SJCRH30 (cell line): Measurements from ENCODE around the gene HPCAL4. TPM values are rescaled to one million over a fixed set of nuclear protein-coding genes. Genes with fewer than 3 reads are reported as not detected.

Experiments used
- DNase-seq, 2 experiments: peaks; one replicate each; pipeline ENCODE4 v3.0.0-alpha.2; 2015 to 2020
- H3K27ac ChIP-seq: fragments of 250-450 bp; sonication (Bioruptor Pico); 2 replicates; pipeline ENCODE4 v1.5.1; 2020; ENCODE audit warnings: mild to moderate bottlenecking, moderate library complexity
- H3K27me3 ChIP-seq: fragments of 250-450 bp; sonication (Bioruptor Pico); 2 replicates; pipeline ENCODE4 v1.5.1; 2020; ENCODE audit warnings: mild to moderate bottlenecking, moderate library complexity
- H3K36me3 ChIP-seq: fragments of 250-450 bp; sonication (Bioruptor Pico); 2 replicates; pipeline ENCODE4 v1.5.1; 2020; ENCODE audit warnings: mild to moderate bottlenecking, moderate library complexity
- H3K4me1 ChIP-seq: fragments of 250-450 bp; sonication (Bioruptor Pico); 2 replicates; pipeline ENCODE4 v1.5.1; 2020; ENCODE audit warnings: mild to moderate bottlenecking, moderate library complexity
- H3K4me3 ChIP-seq: fragments of 250-450 bp; sonication (Bioruptor Pico); 2 replicates; pipeline ENCODE4 v1.5.1; 2020; ENCODE audit warnings: mild to moderate bottlenecking, moderate library complexity
- H3K9me3 ChIP-seq: fragments of 250-450 bp; sonication (Bioruptor Pico); replicated peaks from 2 replicates; pipeline ENCODE4 v1.5.1; 2020; ENCODE audit warnings: mild to moderate bottlenecking, moderate library complexity
- total RNA-seq: library from RNA; depleted of rRNA; stranded (reverse); fragments of >200 nt; shearing (Covaris generic); gene quantifications from 2 replicates; pipeline ENCODE4 v1.2.3, GENCODE V29; 2014

The HPCAL4 gene
- total RNA-seq, 1 experiment from 2014 or later, result 0.42 TPM

- DNase-seq, result no peak
- Histone ChIP-seq H3K27ac (peak overlapping the region; percentile 64; the same call in 1 of the 2 replicates), H3K36me3 (no peaks in the 10 kb centered on the region), H3K27me3 (no peaks in the 10 kb centered on the region), H3K4me1 (peaks cover 57% of the 10 kb centered on the region), H3K9me3 (no peaks in the 10 kb centered on the region), H3K4me3 (no peak overlapping the region)
These were observed 47.5 kb downstream of the HPCAL4 start for GRCh38 chr1:39643705-39644104.

- Histone ChIP-seq H3K36me3 (no peaks in the 10 kb centered on the region), H3K9me3 (no peaks in the 10 kb centered on the region), H3K27me3 (no peaks in the 10 kb centered on the region), H3K27ac (peak overlapping the region; percentile 64), H3K4me3 (no peak overlapping the region), H3K4me1 (peaks cover 53% of the 10 kb centered on the region)
- peak; percentile 51 for DNase-seq
These were observed 48.4 kb downstream of the HPCAL4 start for GRCh38 chr1:39642796-39643195.

GRCh38 chr1:39640861-39641260, 50.4 kb downstream of the HPCAL4 start:
- H3K27ac ChIP-seq, result no peak overlapping the region

GRCh38 chr1:39639305-39640130, 51.7 kb downstream of the HPCAL4 start, which contains the start of gene HEYL:
HEYL (minus strand) TSS chr1:39639643; CDS start chr1:39639625, 18 bp downstream.
- Histone ChIP-seq H3K4me3 (peak within 1 kb of the TSS; percentile 90), H3K27ac (peak within 1 kb of the TSS; percentile 89), H3K36me3 (peaks cover 2% of the 10 kb centered on the region; the same call in 1 of the 2 replicates), H3K4me1 (peaks cover 59% of the 10 kb centered on the region), H3K9me3 (no peaks in the 10 kb centered on the region), H3K27me3 (no peaks in the 10 kb centered on the region)
- DNase-seq, result peak; percentile 93 to 95

More at GRCh38 chr1:39640861-39641260, 50.4 kb downstream of the HPCAL4 start:
- Histone ChIP-seq H3K4me3 (no peak overlapping the region), H3K27me3 (no peaks in the 10 kb centered on the region), H3K4me1 (peaks cover 55% of the 10 kb centered on the region), H3K36me3 (0 out of 2 replicates have a peak, but pooled peaks cover 2% of the 10 kb centered on the region), H3K9me3 (no peaks in the 10 kb centered on the region)
- DNase-seq, result no peak

- Histone ChIP-seq H3K36me3 (peaks cover 2% of the 10 kb centered on the region; the same call in 1 of the 2 replicates), H3K27ac (peak overlapping the region; percentile 89), H3K27me3 (no peaks in the 10 kb centered on the region), H3K4me1 (peaks cover 64% of the 10 kb centered on the region), H3K9me3 (no peaks in the 10 kb centered on the region), H3K4me3 (peak overlapping the region; percentile 90)
- no peak for DNase-seq
These were observed 52.3 kb downstream of the HPCAL4 start for GRCh38 chr1:39638965-39639304.

GRCh38 chr1:39637361-39637760, 53.9 kb downstream of the HPCAL4 start:
- H3K4me3 ChIP-seq, result peak overlapping the region; percentile 90
- H3K36me3 ChIP-seq, result peaks cover 4% of the 10 kb centered on the region
- H3K9me3 ChIP-seq, result no peaks in the 10 kb centered on the region
- DNase-seq, result peak; percentile 57 to 81
- peaks cover 65% of the 10 kb centered on the region for H3K4me1 ChIP-seq
- no peaks in the 10 kb centered on the region for H3K27me3 ChIP-seq
- peak overlapping the region; percentile 89 for H3K27ac ChIP-seq

GRCh38 chr1:39635871-39636210, 55.4 kb downstream of the HPCAL4 start:
- Histone ChIP-seq H3K4me3 (peak overlapping the region; percentile 90), H3K4me1 (peaks cover 61% of the 10 kb centered on the region), H3K27ac (peak overlapping the region; percentile 89), H3K36me3 (peaks cover 19% of the 10 kb centered on the region), H3K9me3 (no peaks in the 10 kb centered on the region), H3K27me3 (no peaks in the 10 kb centered on the region)
- peak; percentile 83 to 87 for DNase-seq

- peaks cover 56% of the 10 kb centered on the region for H3K4me1 ChIP-seq
- DNase-seq, result peak; percentile 87 to 96
- H3K4me3 ChIP-seq, result peak overlapping the region; percentile 90
These were observed 55.9 kb downstream of the HPCAL4 start for GRCh38 chr1:39635205-39635870.

GRCh38 chr1:39633422-39633821, 57.8 kb downstream of the HPCAL4 start:
- peaks cover 48% of the 10 kb centered on the region for H3K4me1 ChIP-seq
- no peak for DNase-seq
- H3K27ac ChIP-seq, result peak overlapping the region; percentile 89
- H3K36me3 ChIP-seq, result peaks cover 44% of the 10 kb centered on the region
- no peaks in the 10 kb centered on the region for H3K9me3 ChIP-seq
- H3K4me3 ChIP-seq, result peak overlapping the region; percentile 43
- H3K27me3 ChIP-seq, result no peaks in the 10 kb centered on the region

More at GRCh38 chr1:39635205-39635870, 55.9 kb downstream of the HPCAL4 start:
- Histone ChIP-seq H3K27ac (peak overlapping the region; percentile 89), H3K36me3 (peaks cover 25% of the 10 kb centered on the region), H3K9me3 (no peaks in the 10 kb centered on the region), H3K27me3 (no peaks in the 10 kb centered on the region)

GRCh38 chr1:39632682-39633417, 58.4 kb downstream of the HPCAL4 start:
- Histone ChIP-seq H3K27ac (peak overlapping the region; percentile 89), H3K9me3 (no peaks in the 10 kb centered on the region), H3K36me3 (peaks cover 49% of the 10 kb centered on the region), H3K27me3 (no peaks in the 10 kb centered on the region), H3K4me1 (peaks cover 46% of the 10 kb centered on the region), H3K4me3 (peak overlapping the region; percentile 43)
- DNase-seq, result peak; percentile 85 to 92

GRCh38 chr1:39632323-39632681, 58.9 kb downstream of the HPCAL4 start:
- Histone ChIP-seq H3K36me3 (peaks cover 55% of the 10 kb centered on the region), H3K9me3 (no peaks in the 10 kb centered on the region), H3K27me3 (no peaks in the 10 kb centered on the region), H3K27ac (peak overlapping the region; percentile 89), H3K4me3 (peak overlapping the region; percentile 43), H3K4me1 (peaks cover 41% of the 10 kb centered on the region)
- no peak for DNase-seq

GRCh38 chr1:39631361-39632322, 59.6 kb downstream of the HPCAL4 start:
- H3K4me1 ChIP-seq, result peaks cover 35% of the 10 kb centered on the region
- DNase-seq, result no peak
- no peak overlapping the region for H3K27ac ChIP-seq
- peaks cover 60% of the 10 kb centered on the region for H3K36me3 ChIP-seq
- no peak overlapping the region for H3K4me3 ChIP-seq
- H3K9me3 ChIP-seq, result no peaks in the 10 kb centered on the region
- H3K27me3 ChIP-seq, result no peaks in the 10 kb centered on the region

GRCh38 chr1:39628807-39629350, 62.4 kb downstream of the HPCAL4 start:
- H3K27me3 ChIP-seq, result no peaks in the 10 kb centered on the region
- peaks cover 86% of the 10 kb centered on the region for H3K36me3 ChIP-seq

More at GRCh38 chr1:39628807-39629350, 62.4 kb downstream of the HPCAL4 start:
- H3K27ac ChIP-seq, result no peak overlapping the region
- peaks cover 10% of the 10 kb centered on the region for H3K4me1 ChIP-seq
- no peak for DNase-seq
- H3K4me3 ChIP-seq, result no peak overlapping the region
- H3K9me3 ChIP-seq, result no peaks in the 10 kb centered on the region
